Neural progenitor cell (in vitro differentiated cells): ENCODE data around the gene ERN1. TPM values are rescaled to one million over a fixed set of nuclear protein-coding genes. Genes with fewer than 3 reads are reported as not detected.

Experiments
- DNase-seq: peaks from one replicate; pipeline ENCODE4 v3.0.0-alpha.2; 2016; ENCODE audit warnings: low spot score
- H2AFZ ChIP-seq: fragments of 200-600 bp; sonication (generic); replicated peaks from 2 replicates; pipeline ENCODE4 v1.6.1; 2016; ENCODE audit warnings: antibody characterized with exemption
- H3F3A ChIP-seq: fragments of 200-600 bp; sonication (generic); 2 replicates; pipeline ENCODE4 v1.6.1; 2016; ENCODE audit warnings: antibody characterized with exemption, low read depth
- H3K27ac ChIP-seq: fragments of 200-600 bp; sonication (generic); 2 replicates; pipeline ENCODE4 v1.5.1; 2016; ENCODE audit warnings: mild to moderate bottlenecking
- H3K27me3 ChIP-seq: fragments of 200-600 bp; sonication (generic); 2 replicates; pipeline ENCODE4 v1.6.1; 2016; ENCODE audit warnings: mild to moderate bottlenecking, moderate library complexity
- H3K36me3 ChIP-seq: fragments of 200-600 bp; sonication (generic); 2 replicates; pipeline ENCODE4 v1.5.1; 2016
- H3K4me1 ChIP-seq: fragments of 200-600 bp; sonication (generic); 2 replicates; pipeline ENCODE4 v1.6.1; 2016; ENCODE audit warnings: mixed run types
- H3K4me2 ChIP-seq: fragments of 200-600 bp; sonication (generic); 2 replicates; pipeline ENCODE4 v1.6.1; 2016
- H3K4me3 ChIP-seq: fragments of 200-600 bp; sonication (generic); 2 replicates; pipeline ENCODE4 v1.5.1; 2016
- H3K79me2 ChIP-seq: fragments of 200-600 bp; sonication (generic); 2 replicates; pipeline ENCODE4 v1.6.1; 2016; ENCODE audit warnings: low read depth
- H3K9ac ChIP-seq: fragments of 200-600 bp; sonication (generic); 2 replicates; pipeline ENCODE4 v1.6.1; 2016
- H3K9me3 ChIP-seq: fragments of 200-600 bp; sonication (generic); 2 replicates; pipeline ENCODE4 v1.5.1; 2016; ENCODE audit warnings: low read depth
- H4K20me1 ChIP-seq: fragments of 200-600 bp; sonication (generic); 2 replicates; pipeline ENCODE4 v1.6.1; 2016; ENCODE audit warnings: low read depth
- H3K27ac Mint-ChIP-seq: 3 replicates; pipeline ENCODE4 v1.8.0; 2021; ENCODE audit warnings: mixed read lengths
- H3K27me3 Mint-ChIP-seq: 2 replicates; pipeline ENCODE4 v1.8.0; 2022; ENCODE audit warnings: low read depth, mild to moderate bottlenecking, inconsistent platforms, moderate library complexity, mixed read lengths; ENCODE audit not compliant: insufficient read depth
- H3K36me3 Mint-ChIP-seq: 3 replicates; pipeline ENCODE4 v1.8.0; 2021; ENCODE audit warnings: mixed read lengths
- H3K4me1 Mint-ChIP-seq: 3 replicates; pipeline ENCODE4 v1.8.0; 2021; ENCODE audit warnings: mixed read lengths
- H3K4me3 Mint-ChIP-seq: 3 replicates; pipeline ENCODE4 v1.8.0; 2021; ENCODE audit warnings: mild to moderate bottlenecking, moderate library complexity, mixed read lengths
- H3K9me3 Mint-ChIP-seq: 3 replicates; pipeline ENCODE4 v1.8.0; 2020; ENCODE audit warnings: mixed read lengths
- EZH2 ChIP-seq: fragments of 200-600 bp; sonication (generic); IDR thresholded peaks from 2 replicates; pipeline ENCODE4 v1.6.1; 2017; ENCODE audit warnings: antibody characterized with exemption, mild to moderate bottlenecking, moderate library complexity
- EZH2phosphoT487 ChIP-seq: fragments of 200-600 bp; sonication (generic); IDR thresholded peaks from 2 replicates; pipeline ENCODE4 v1.6.1; 2017; ENCODE audit warnings: antibody characterized with exemption
- total RNA-seq: library from RNA; depleted of rRNA; stranded (reverse); fragments of >200 nt; gene quantifications from 2 replicates; pipeline ENCODE4 v1.2.3, GENCODE V29; 2015; ENCODE audit warnings: low replicate concordance
- TF ChIP-seq, protein P1 (sequence below): fragments of 200-600 bp; sonication (generic); IDR thresholded peaks from 2 replicates; pipeline ENCODE4 v1.5.1; 2017; ENCODE audit warnings: antibody characterized with exemption, mild to moderate bottlenecking

ERN1 gene
- total RNA-seq, 1 donor from 2014 or later = 2.4 TPM

DNA sequence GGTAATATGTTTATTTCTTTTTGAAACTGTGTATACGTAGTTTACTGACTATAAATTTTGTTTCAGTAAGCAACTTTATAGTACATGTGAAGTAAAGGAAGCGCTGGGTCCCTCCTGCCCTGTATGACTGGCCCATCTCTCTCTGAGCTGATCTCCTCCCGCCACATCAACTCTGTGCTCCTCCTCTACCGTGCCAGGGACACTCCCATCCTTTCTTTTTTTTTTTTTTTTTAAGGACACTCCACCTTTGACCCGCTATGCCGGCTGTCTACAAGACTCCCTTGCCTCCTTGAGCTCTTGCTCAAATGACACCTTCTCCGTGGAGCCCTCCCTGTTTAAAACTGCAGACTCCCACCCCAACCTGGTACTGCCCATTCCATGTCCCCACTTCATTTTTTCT is 35.5 kb downstream of the ERN1 start:
- Histone ChIP-seq H3K4me2 (no peak overlapping the region), H3K27me3 (no peaks in the 10 kb centered on the region), H4K20me1 (no peaks in the 10 kb centered on the region), H3K4me3 (no peak overlapping the region), H3K27ac (no peak overlapping the region), H3K9me3 (no peaks in the 10 kb centered on the region), H3K9ac (no peak overlapping the region), H3F3A (no peaks in the 10 kb centered on the region), H3K36me3 (no peaks in the 10 kb centered on the region), H2AFZ (no peak overlapping the region), H3K4me1 (peaks cover 4% of the 10 kb centered on the region), H3K79me2 (no peaks in the 10 kb centered on the region)
- Mint-ChIP-seq H3K9me3 (no peaks in the 10 kb centered on the region), H3K36me3 (peaks cover 7% of the 10 kb centered on the region), H3K27ac (no peak overlapping the region), H3K4me1 (peaks cover 6% of the 10 kb centered on the region), H3K4me3 (no peak overlapping the region), H3K27me3 (no peaks in the 10 kb centered on the region)
- no peak for DNase-seq
- TF ChIP-seq EZH2phosphoT487 = no peak
- TF ChIP-seq EZH2 = no peak
- TF ChIP-seq, protein P1, sequence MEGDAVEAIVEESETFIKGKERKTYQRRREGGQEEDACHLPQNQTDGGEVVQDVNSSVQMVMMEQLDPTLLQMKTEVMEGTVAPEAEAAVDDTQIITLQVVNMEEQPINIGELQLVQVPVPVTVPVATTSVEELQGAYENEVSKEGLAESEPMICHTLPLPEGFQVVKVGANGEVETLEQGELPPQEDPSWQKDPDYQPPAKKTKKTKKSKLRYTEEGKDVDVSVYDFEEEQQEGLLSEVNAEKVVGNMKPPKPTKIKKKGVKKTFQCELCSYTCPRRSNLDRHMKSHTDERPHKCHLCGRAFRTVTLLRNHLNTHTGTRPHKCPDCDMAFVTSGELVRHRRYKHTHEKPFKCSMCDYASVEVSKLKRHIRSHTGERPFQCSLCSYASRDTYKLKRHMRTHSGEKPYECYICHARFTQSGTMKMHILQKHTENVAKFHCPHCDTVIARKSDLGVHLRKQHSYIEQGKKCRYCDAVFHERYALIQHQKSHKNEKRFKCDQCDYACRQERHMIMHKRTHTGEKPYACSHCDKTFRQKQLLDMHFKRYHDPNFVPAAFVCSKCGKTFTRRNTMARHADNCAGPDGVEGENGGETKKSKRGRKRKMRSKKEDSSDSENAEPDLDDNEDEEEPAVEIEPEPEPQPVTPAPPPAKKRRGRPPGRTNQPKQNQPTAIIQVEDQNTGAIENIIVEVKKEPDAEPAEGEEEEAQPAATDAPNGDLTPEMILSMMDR = no peak

DNA sequence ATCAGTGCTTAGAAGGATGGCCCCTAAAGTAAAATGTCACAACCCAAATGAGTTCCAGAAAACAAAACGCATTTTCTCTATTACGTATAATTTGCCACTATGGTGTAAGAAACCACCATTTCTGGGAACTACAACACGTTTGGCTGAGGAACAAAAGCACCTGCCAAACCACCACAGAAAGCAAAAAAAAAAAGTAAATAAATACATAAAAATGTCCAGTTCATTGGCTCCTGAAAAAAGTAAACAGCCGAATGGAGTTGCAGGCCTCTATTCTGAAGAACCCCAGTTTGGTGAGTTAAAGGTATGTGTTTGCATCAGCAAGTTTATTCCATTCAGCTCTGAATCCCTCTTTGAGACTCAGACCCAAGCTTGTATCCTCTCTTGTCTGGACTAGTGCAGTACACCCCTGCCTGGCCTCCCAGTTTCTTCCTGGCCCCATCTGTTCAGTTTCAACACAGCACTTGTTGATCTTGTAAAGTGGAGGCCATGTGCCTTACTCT is 36.9 kb downstream of the ERN1 start:
- H3F3A ChIP-seq = no peaks in the 10 kb centered on the region
- H3K9ac ChIP-seq = no peak overlapping the region
- Mint-ChIP-seq H3K4me1 (no peaks in the 10 kb centered on the region), H3K27ac (no peak overlapping the region), H3K27me3 (no peaks in the 10 kb centered on the region), H3K4me3 (no peak overlapping the region), H3K9me3 (no peaks in the 10 kb centered on the region), H3K36me3 (peaks cover 7% of the 10 kb centered on the region)
- H3K9me3 ChIP-seq = no peaks in the 10 kb centered on the region
- H3K27me3 ChIP-seq = no peaks in the 10 kb centered on the region
- H3K4me3 ChIP-seq = no peak overlapping the region
- no peak overlapping the region for H3K4me2 ChIP-seq
- H3K27ac ChIP-seq = no peak overlapping the region
- no peaks in the 10 kb centered on the region for H3K36me3 ChIP-seq
- no peaks in the 10 kb centered on the region for H3K4me1 ChIP-seq
- no peaks in the 10 kb centered on the region for H4K20me1 ChIP-seq
- no peak for DNase-seq
- TF ChIP-seq EZH2 (no peak), EZH2phosphoT487 (no peak)
- TF ChIP-seq, protein P1 = no peak
- no peaks in the 10 kb centered on the region for H3K79me2 ChIP-seq
- no peak overlapping the region for H2AFZ ChIP-seq

DNA sequence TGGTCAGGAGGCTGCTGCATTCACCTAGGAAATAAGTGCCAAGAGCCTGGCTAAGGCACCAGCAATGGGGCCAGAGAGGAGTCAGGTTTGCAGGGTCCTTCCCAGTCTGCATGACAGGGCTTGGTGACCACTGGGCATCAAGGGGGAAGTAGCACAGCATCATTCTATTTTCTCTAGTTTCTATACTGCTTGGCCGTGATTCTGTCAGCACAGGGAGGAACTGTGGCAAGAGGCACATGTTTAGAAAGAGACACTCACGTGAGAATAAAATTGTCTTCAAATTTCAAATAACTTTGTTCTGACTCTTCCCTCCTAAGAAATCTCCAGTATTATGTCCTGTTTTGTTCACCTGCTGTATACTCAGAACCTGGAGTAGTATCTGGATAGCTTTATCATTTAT is 37.8 kb downstream of the ERN1 start:
- peaks cover 7% of the 10 kb centered on the region for H3K36me3 Mint-ChIP-seq
- H3K9ac ChIP-seq = no peak overlapping the region
- H3K4me1 ChIP-seq = no peaks in the 10 kb centered on the region
- no peak overlapping the region for H3K4me2 ChIP-seq
- no peaks in the 10 kb centered on the region for H3K9me3 ChIP-seq
- no peak overlapping the region for H3K27ac ChIP-seq
- no peaks in the 10 kb centered on the region for H3K36me3 ChIP-seq
- H3K27me3 ChIP-seq = no peaks in the 10 kb centered on the region
- H3K27ac Mint-ChIP-seq = no peak overlapping the region
- H2AFZ ChIP-seq = no peak overlapping the region
- no peaks in the 10 kb centered on the region for H3K9me3 Mint-ChIP-seq
- H4K20me1 ChIP-seq = no peaks in the 10 kb centered on the region
- TF ChIP-seq EZH2 (no peak), EZH2phosphoT487 (no peak)
- TF ChIP-seq, protein P1 = no peak
- H3F3A ChIP-seq = no peaks in the 10 kb centered on the region
- DNase-seq = no peak
- no peak overlapping the region for H3K4me3 ChIP-seq
- H3K27me3 Mint-ChIP-seq = no peaks in the 10 kb centered on the region
- no peaks in the 10 kb centered on the region for H3K4me1 Mint-ChIP-seq
- H3K4me3 Mint-ChIP-seq = no peak overlapping the region
- H3K79me2 ChIP-seq = no peaks in the 10 kb centered on the region
